HUES6 (cell line): ENCODE measurements around the gene SLFN5.

Experiments
- H3K27ac ChIP-seq: 2 replicates; pipeline ENCODE4 v1.7.0; 2013; ENCODE audit warnings: low read depth, mild to moderate bottlenecking, low read length, inconsistent platforms
- H3K27me3 ChIP-seq: 2 replicates; pipeline ENCODE4 v1.6.1; 2013; ENCODE audit warnings: low read length; ENCODE audit not compliant: control insufficient read depth, insufficient read depth
- H3K36me3 ChIP-seq: 2 replicates; pipeline ENCODE4 v1.6.1; 2013; ENCODE audit warnings: low read length; ENCODE audit not compliant: control insufficient read depth, insufficient read depth
- H3K4me1 ChIP-seq: 2 replicates; pipeline ENCODE4 v1.6.1; 2013; ENCODE audit warnings: low read length; ENCODE audit not compliant: control insufficient read depth, insufficient read depth
- H3K4me3 ChIP-seq: 2 replicates; pipeline ENCODE4 v1.5.1; 2013; ENCODE audit warnings: low read depth, low read length
- H3K9ac ChIP-seq: one replicate; pipeline ENCODE4 v1.6.1; 2013; ENCODE audit warnings: mild to moderate bottlenecking, low read length
- H3K9me3 ChIP-seq: 2 replicates; pipeline ENCODE4 v1.6.1; 2013; ENCODE audit warnings: low read depth, low read length; ENCODE audit not compliant: control insufficient read depth, insufficient read depth

The SLFN5 gene

DNA sequence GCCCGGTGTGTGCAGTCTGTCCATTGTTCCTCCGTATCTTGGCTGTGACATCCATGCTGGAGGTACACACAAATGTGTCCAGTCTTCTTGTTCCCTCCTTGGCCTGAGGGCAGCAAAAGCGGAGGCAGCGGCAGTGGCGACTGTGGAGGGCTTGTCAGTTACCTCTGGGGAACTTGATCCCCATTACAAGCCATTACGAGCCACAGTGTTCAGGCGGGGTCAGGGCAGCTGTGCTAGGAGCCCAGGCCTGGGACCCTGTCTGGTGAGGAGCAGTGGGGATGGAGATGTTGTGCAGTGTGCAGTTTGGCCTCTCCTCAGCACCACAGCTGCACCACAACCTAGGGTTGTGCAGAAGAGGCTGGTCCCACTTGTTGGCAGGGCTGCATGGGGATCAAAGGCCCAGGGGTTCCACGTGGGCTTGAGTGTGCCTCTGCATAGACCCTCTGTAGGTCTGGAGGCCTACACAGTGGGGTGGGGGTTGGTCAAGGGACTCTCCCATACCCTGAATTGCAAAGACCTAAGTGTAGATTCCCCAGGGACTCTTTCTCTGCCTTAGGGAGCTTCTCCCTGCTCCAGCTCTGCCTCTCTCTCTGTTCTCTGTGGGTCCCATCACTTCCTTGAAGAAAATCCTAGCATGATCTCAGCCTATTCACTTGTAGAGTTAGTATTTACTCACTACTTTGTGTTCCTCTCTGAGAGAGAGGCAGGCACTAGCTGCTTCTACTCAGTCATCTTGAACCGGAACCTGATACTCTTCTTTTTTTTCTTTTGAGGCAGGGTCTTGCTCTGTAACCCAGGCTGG lies 71.7 kb downstream of the SLFN5 start:
- H3K27ac ChIP-seq: no peak overlapping the region

DNA sequence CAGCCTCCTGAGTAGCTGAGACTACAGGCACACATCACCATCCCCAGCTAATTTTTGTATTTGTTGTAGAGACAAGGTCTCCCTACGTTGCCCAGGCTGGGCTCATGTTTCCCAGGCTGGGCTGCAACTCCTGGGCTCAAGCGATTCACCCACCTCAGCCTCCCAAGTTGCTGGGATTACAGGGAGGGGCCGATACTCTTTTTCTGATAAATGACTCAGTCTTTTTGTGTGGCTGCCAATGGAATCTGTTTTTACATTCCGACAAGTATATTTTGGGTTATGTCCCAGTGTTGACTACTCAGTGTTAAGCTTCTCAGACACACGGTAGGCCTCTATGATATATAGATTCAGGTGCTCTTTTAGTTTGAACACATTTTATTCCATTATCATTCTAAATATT lies 72.4 kb downstream of the SLFN5 start:
- Histone ChIP-seq H3K36me3 (no peaks in the 10 kb centered on the region), H3K4me1 (peaks cover 26% of the 10 kb centered on the region), H3K27ac (no peak overlapping the region), H3K27me3 (peaks cover 11% of the 10 kb centered on the region; the same call in 1 of the 2 replicates), H3K4me3 (no peak overlapping the region), H3K9ac (no peak overlapping the region), H3K9me3 (no peaks in the 10 kb centered on the region)

More for the DNA sequence above, 71.7 kb downstream of the SLFN5 start:
- Histone ChIP-seq H3K9ac (peak overlapping the region; percentile 54), H3K27me3 (peaks cover 11% of the 10 kb centered on the region; the same call in 1 of the 2 replicates), H3K9me3 (no peaks in the 10 kb centered on the region), H3K4me3 (peak overlapping the region; percentile 71), H3K4me1 (peaks cover 26% of the 10 kb centered on the region), H3K36me3 (no peaks in the 10 kb centered on the region)

DNA sequence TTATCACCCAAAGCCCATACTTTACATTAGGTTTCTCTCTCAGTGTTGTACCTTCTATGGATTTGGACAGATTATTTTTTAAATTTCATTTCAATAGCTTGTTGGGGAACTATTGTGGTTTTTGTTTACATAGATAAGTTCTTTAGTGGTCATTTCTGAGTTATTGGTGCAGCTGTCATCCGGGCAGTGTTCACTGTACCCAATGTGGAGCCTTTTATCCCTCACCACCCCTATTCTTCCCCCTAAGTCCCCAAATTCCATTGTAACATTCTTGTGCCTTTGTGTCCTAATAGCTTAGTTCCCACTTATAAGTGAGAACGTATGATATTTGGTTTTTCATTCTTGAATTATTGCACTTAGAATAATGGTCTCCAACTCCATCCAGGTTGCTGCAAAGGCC lies 73.1 kb downstream of the SLFN5 start:
- H3K4me1 ChIP-seq: peaks cover 26% of the 10 kb centered on the region
- H3K9me3 ChIP-seq: no peaks in the 10 kb centered on the region
- peaks cover 11% of the 10 kb centered on the region; the same call in 1 of the 2 replicates for H3K27me3 ChIP-seq
- H3K36me3 ChIP-seq: no peaks in the 10 kb centered on the region
- no peak overlapping the region for H3K27ac ChIP-seq
- no peak overlapping the region for H3K4me3 ChIP-seq
- H3K9ac ChIP-seq: no peak overlapping the region

DNA sequence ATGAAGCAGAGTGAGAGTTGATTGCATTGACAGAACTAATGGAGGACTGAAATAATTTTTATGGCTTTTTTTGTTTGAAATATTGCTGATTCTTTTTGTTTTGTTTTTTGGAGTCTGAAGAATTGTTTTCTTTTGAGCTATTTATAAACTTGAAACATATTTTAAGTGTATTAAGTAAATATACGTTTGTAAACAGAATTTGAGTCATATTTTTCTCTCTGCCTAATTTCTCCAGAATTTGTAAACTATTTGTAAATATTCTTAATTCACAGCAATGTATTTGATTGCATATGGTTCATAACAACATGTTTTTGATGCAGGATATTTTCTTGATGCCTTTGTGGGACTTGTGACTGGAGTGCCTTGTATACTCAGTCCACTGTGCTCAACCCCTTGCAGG lies 79.9 kb downstream of the SLFN5 start:
- H3K4me1 ChIP-seq: no peaks in the 10 kb centered on the region
- peaks cover 18% of the 10 kb centered on the region for H3K9me3 ChIP-seq
- H3K9ac ChIP-seq: no peak overlapping the region
- no peak overlapping the region for H3K4me3 ChIP-seq
- H3K36me3 ChIP-seq: no peaks in the 10 kb centered on the region; the same call in 1 of the 2 replicates
- no peaks in the 10 kb centered on the region for H3K27me3 ChIP-seq
- H3K27ac ChIP-seq: no peak overlapping the region
